ENCODE data around the gene GRIFIN.
A peak's percentile ranks its signal among the peaks of the same experiment; 100 is the strongest.

The GRIFIN gene

DNA sequence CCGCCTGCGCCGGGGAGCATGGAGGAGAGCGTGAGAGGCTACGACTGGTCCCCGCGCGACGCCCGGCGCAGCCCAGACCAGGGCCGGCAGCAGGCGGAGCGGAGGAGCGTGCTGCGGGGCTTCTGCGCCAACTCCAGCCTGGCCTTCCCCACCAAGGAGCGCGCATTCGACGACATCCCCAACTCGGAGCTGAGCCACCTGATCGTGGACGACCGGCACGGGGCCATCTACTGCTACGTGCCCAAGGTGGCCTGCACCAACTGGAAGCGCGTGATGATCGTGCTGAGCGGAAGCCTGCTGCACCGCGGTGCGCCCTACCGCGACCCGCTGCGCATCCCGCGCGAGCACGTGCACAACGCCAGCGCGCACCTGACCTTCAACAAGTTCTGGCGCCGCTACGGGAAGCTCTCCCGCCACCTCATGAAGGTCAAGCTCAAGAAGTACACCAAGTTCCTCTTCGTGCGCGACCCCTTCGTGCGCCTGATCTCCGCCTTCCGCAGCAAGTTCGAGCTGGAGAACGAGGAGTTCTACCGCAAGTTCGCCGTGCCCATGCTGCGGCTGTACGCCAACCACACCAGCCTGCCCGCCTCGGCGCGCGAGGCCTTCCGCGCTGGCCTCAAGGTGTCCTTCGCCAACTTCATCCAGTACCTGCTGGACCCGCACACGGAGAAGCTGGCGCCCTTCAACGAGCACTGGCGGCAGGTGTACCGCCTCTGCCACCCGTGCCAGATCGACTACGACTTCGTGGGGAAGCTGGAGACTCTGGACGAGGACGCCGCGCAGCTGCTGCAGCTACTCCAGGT lies 43.1 kb downstream of the GRIFIN start:
- DNase-seq (ENCODE audit: low read depth): no peak

- DNase-seq (ENCODE audit: low read depth): peak; percentile 30
Measured at GRCh38 chr7:2431260-2431867, 44.8 kb downstream of the GRIFIN start.

DNA sequence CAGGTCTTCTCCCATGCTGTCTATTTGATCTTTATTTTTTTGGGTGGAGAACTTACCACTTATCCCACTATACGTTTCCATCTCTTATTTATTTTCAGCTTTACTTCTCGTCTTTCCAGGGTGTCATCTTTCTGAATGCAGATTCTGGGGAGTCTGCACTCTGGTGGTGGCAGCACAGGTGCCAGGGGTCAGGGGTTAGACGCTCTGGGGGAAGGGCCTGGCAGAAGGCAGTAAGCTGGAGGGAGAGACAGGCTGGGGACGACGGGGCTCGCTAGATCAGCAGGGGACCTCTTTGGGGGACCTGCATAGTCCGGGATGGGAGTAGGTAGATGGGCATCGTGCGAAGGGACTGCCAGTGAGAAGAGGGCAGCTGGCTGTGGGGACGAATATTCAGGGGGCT lies 50.4 kb downstream of the GRIFIN start:
- no peak for DNase-seq (ENCODE audit: low read depth)

Data from stimulated activated CD8-positive, alpha-beta memory T cell treated with anti-CD3 and anti-CD28 coated beads, Interleukin-4, amount 100 ng/mL, for 24 hours (primary cell).